Measurements from ENCODE around the gene C1orf167.
A peak's percentile ranks its signal among the peaks of the same experiment; 100 is the strongest.
"Not testable (repeated sequence)": the region's sequence is repeated elsewhere in the genome, so short reads cannot be mapped to it uniquely, and the experiment has no call there.

The C1orf167 gene

GRCh38 chr1:11800756-11801433 is 38.9 kb downstream of the C1orf167 start:
- H3K4me3 ChIP-seq (ENCODE audit: low read length) = no peak overlapping the region
- H3K9me3 ChIP-seq (ENCODE audit: insufficient read depth, low read depth, low read length) = no peaks in the 10 kb centered on the region
- H3K4me1 ChIP-seq (ENCODE audit: insufficient read depth, low read length) = peaks cover 9% of the 10 kb centered on the region
- H3K27ac ChIP-seq (ENCODE audit: low read length) = no peak overlapping the region
- no peak overlapping the region for H3K9ac ChIP-seq (ENCODE audit: low read depth, low read length)
- peaks cover 34% of the 10 kb centered on the region for H3K36me3 ChIP-seq (ENCODE audit: insufficient read depth, low read depth, low read length)
- H3K27me3 ChIP-seq (ENCODE audit: insufficient read depth, low read length) = no peaks in the 10 kb centered on the region

- Histone ChIP-seq H3K9me3 (ENCODE audit: insufficient read depth, low read depth, low read length) (no peaks in the 10 kb centered on the region), H3K36me3 (ENCODE audit: insufficient read depth, low read depth, low read length) (peaks cover 34% of the 10 kb centered on the region), H3K27me3 (ENCODE audit: insufficient read depth, low read length) (no peaks in the 10 kb centered on the region), H3K4me3 (ENCODE audit: low read length) (peak overlapping the region; percentile 73), H3K9ac (ENCODE audit: low read depth, low read length) (no peak overlapping the region), H3K4me1 (ENCODE audit: insufficient read depth, low read length) (peaks cover 14% of the 10 kb centered on the region), H3K27ac (ENCODE audit: low read length) (no peak overlapping the region)
Observed at GRCh38 chr1:11802616-11802972, 40.6 kb downstream of the C1orf167 start.

- H3K9me3 ChIP-seq (ENCODE audit: insufficient read depth, low read depth, low read length) = no peaks in the 10 kb centered on the region
- peak overlapping the region; percentile 73 for H3K4me3 ChIP-seq (ENCODE audit: low read length)
- peak overlapping the region; percentile 59; the same call in 1 of the 2 replicates for H3K9ac ChIP-seq (ENCODE audit: low read depth, low read length)
- H3K27me3 ChIP-seq (ENCODE audit: insufficient read depth, low read length) = no peaks in the 10 kb centered on the region
- peaks cover 14% of the 10 kb centered on the region for H3K4me1 ChIP-seq (ENCODE audit: insufficient read depth, low read length)
- H3K27ac ChIP-seq (ENCODE audit: low read length) = peak overlapping the region; percentile 44
- H3K36me3 ChIP-seq (ENCODE audit: insufficient read depth, low read depth, low read length) = peaks cover 40% of the 10 kb centered on the region
Observed at GRCh38 chr1:11802973-11803885, 41.2 kb downstream of the C1orf167 start.

DNA sequence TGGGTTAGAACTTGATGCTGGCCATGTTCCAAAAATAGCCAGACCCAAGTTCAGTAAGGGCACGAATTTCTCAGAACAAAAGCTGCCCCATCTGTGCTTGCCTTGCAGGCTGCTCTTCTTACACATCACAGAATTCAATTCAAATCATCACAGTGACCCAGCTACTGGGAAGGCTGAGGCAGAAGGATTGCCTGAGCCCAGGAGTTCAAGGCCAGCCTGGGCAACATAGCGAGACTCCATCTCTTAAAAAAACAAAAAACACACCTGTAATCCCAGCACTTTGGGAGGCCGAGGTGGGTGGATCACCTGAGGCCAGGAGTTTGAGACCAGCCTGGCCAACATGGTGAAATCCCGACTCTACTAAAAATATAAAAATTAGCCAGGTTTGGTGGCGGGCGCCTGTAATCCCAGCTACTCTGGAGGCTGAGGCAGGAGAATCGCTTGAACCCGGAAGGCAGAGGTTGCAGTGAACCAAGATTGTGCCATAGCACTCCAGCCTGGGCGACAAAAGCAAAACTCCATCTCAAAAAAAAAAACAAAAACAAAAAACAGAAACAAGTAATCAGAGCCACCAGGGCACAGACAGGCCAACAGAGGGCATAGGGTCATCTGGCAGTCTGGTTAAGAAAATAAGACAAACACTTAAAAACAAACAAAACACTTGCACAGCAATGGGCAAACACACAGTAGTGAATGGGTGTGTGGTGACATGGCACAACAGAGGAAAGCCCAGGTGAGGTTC is 42.1 kb downstream of the C1orf167 start:
- Histone ChIP-seq H3K9ac (ENCODE audit: low read depth, low read length) (peak overlapping the region; percentile 90; the same call in 1 of the 2 replicates), H3K4me3 (ENCODE audit: low read length) (peak overlapping the region; percentile 89), H3K4me1 (ENCODE audit: insufficient read depth, low read length) (peaks cover 14% of the 10 kb centered on the region), H3K27ac (ENCODE audit: low read length) (peak overlapping the region; percentile 44), H3K36me3 (ENCODE audit: insufficient read depth, low read depth, low read length) (peaks cover 44% of the 10 kb centered on the region)
- H3K27me3 ChIP-seq (ENCODE audit: insufficient read depth, low read length); H3K9me3 ChIP-seq (ENCODE audit: insufficient read depth, low read depth, low read length): not testable (repeated sequence)

- H3K27me3 ChIP-seq (ENCODE audit: insufficient read depth, low read length) = no peaks in the 10 kb centered on the region
- H3K4me1 ChIP-seq (ENCODE audit: insufficient read depth, low read length) = peaks cover 14% of the 10 kb centered on the region
- H3K9ac ChIP-seq (ENCODE audit: low read depth, low read length) = peak overlapping the region; percentile 90; the same call in 1 of the 2 replicates
- H3K36me3 ChIP-seq (ENCODE audit: insufficient read depth, low read depth, low read length) = peaks cover 45% of the 10 kb centered on the region
- peak overlapping the region; percentile 72 for H3K27ac ChIP-seq (ENCODE audit: low read length)
- H3K9me3 ChIP-seq (ENCODE audit: insufficient read depth, low read depth, low read length) = no peaks in the 10 kb centered on the region
- H3K4me3 ChIP-seq (ENCODE audit: low read length) = peak overlapping the region; percentile 89
Observed at GRCh38 chr1:11804666-11805421, 42.9 kb downstream of the C1orf167 start.

GRCh38 chr1:11805422-11806306 is 43.7 kb downstream of the C1orf167 start, which contains the start of the genes CLCN6 and MTHFR:
CLCN6 (plus strand) TSS chr1:11806191; CDS start chr1:11806263, 72 bp downstream.
MTHFR (minus strand) TSS chr1:11805964; CDS start chr1:11803116, 2,848 bp downstream.
- no peaks in the 10 kb centered on the region for H3K27me3 ChIP-seq (ENCODE audit: insufficient read depth, low read length)
- peaks cover 14% of the 10 kb centered on the region for H3K4me1 ChIP-seq (ENCODE audit: insufficient read depth, low read length)
- no peaks in the 10 kb centered on the region for H3K9me3 ChIP-seq (ENCODE audit: insufficient read depth, low read depth, low read length)
- H3K27ac ChIP-seq (ENCODE audit: low read length) = peak within 1 kb of the TSS; percentile 72
- peak within 1 kb of the TSS; percentile 89 for H3K4me3 ChIP-seq (ENCODE audit: low read length)
- H3K36me3 ChIP-seq (ENCODE audit: insufficient read depth, low read depth, low read length) = peaks cover 45% of the 10 kb centered on the region
- peak within 1 kb of the TSS; percentile 90 for H3K9ac ChIP-seq (ENCODE audit: low read depth, low read length)

- Histone ChIP-seq H3K9me3 (ENCODE audit: insufficient read depth, low read depth, low read length) (no peaks in the 10 kb centered on the region), H3K36me3 (ENCODE audit: insufficient read depth, low read depth, low read length) (peaks cover 44% of the 10 kb centered on the region), H3K4me3 (ENCODE audit: low read length) (peak overlapping the region; percentile 89), H3K27me3 (ENCODE audit: insufficient read depth, low read length) (no peaks in the 10 kb centered on the region), H3K4me1 (ENCODE audit: insufficient read depth, low read length) (peaks cover 14% of the 10 kb centered on the region), H3K27ac (ENCODE audit: low read length) (no peak overlapping the region), H3K9ac (ENCODE audit: low read depth, low read length) (peak overlapping the region; percentile 83)
Observed at GRCh38 chr1:11806307-11806936, 44.4 kb downstream of the C1orf167 start.

DNA sequence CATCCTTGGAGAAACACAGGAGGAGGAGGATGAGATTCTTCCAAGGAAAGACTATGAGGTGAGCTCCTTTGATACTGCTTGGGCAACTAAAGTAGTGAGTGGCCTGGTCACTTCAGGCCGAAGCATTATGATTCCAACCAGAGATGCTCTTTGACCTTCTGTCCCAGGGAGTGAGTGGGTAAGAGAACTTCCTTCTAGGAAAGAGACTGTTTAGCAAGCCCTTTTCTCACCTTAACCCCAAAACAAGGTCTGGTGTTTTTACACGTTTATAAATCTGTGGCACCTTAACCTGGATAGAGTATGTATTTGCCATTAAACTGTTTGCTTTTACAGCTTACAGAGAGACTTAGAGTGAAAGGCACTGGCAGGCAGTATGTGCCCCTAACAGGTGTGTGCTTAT is 45.1 kb downstream of the C1orf167 start:
- H3K27ac ChIP-seq (ENCODE audit: low read length) = no peak overlapping the region
- no peaks in the 10 kb centered on the region for H3K27me3 ChIP-seq (ENCODE audit: insufficient read depth, low read length)
- peak overlapping the region; percentile 83; the same call in 1 of the 2 replicates for H3K9ac ChIP-seq (ENCODE audit: low read depth, low read length)
- H3K36me3 ChIP-seq (ENCODE audit: insufficient read depth, low read depth, low read length) = peaks cover 50% of the 10 kb centered on the region
- H3K4me3 ChIP-seq (ENCODE audit: low read length) = peak overlapping the region; percentile 89
- peaks cover 14% of the 10 kb centered on the region for H3K4me1 ChIP-seq (ENCODE audit: insufficient read depth, low read length)
- H3K9me3 ChIP-seq (ENCODE audit: insufficient read depth, low read depth, low read length) = no peaks in the 10 kb centered on the region

- Histone ChIP-seq H3K9ac (ENCODE audit: low read depth, low read length) (no peak overlapping the region), H3K27me3 (ENCODE audit: insufficient read depth, low read length) (no peaks in the 10 kb centered on the region), H3K9me3 (ENCODE audit: insufficient read depth, low read depth, low read length) (no peaks in the 10 kb centered on the region), H3K27ac (ENCODE audit: low read length) (no peak overlapping the region), H3K4me3 (ENCODE audit: low read length) (no peak overlapping the region), H3K4me1 (ENCODE audit: insufficient read depth, low read length) (no peaks in the 10 kb centered on the region), H3K36me3 (ENCODE audit: insufficient read depth, low read depth, low read length) (peaks cover 89% of the 10 kb centered on the region)
Observed at GRCh38 chr1:11813021-11813420, 51.0 kb downstream of the C1orf167 start.

- H3K27ac ChIP-seq (ENCODE audit: low read length) = no peak overlapping the region
- H3K9ac ChIP-seq (ENCODE audit: low read depth, low read length) = no peak overlapping the region
- H3K36me3 ChIP-seq (ENCODE audit: insufficient read depth, low read depth, low read length) = peaks cover 88% of the 10 kb centered on the region
- no peaks in the 10 kb centered on the region for H3K27me3 ChIP-seq (ENCODE audit: insufficient read depth, low read length)
- no peaks in the 10 kb centered on the region for H3K4me1 ChIP-seq (ENCODE audit: insufficient read depth, low read length)
- H3K4me3 ChIP-seq (ENCODE audit: low read length) = no peak overlapping the region
- H3K9me3 ChIP-seq (ENCODE audit: insufficient read depth, low read depth, low read length) = no peaks in the 10 kb centered on the region
Observed at GRCh38 chr1:11817192-11817591, 55.2 kb downstream of the C1orf167 start.

Measured in iPS-20b (cell line).